Epithelial cell of esophagus (primary cell): Measurements from ENCODE around the gene RSRC2.

Source experiments
- DNase-seq: peaks from one replicate; pipeline ENCODE4 v3.0.0; 2010; ENCODE audit warnings: low read depth
- H3K4me3 ChIP-seq: 2 replicates; pipeline ENCODE4 v1.5.1; 2011; ENCODE audit warnings: mild to moderate bottlenecking, low read length, control low read depth
- CTCF ChIP-seq: IDR thresholded peaks from 2 replicates; pipeline ENCODE4 v1.5.1; 2011; ENCODE audit warnings: low read depth, mild to moderate bottlenecking, low read length, control low read depth, inconsistent platforms; ENCODE audit not compliant: insufficient read depth; ENCODE audit errors: missing control alignments

Gene RSRC2

GRCh38 chr12:122506393-122506938, 20.3 kb downstream of the RSRC2 start:
- no peak for DNase-seq
- H3K4me3 ChIP-seq: no peak overlapping the region
- no peak for TF ChIP-seq CTCF

GRCh38 chr12:122505419-122506051, 21.2 kb downstream of the RSRC2 start:
- H3K4me3 ChIP-seq: no peak overlapping the region
- no peak for TF ChIP-seq CTCF
- no peak for DNase-seq

- no peak for TF ChIP-seq CTCF
- DNase-seq: no peak
- no peak overlapping the region for H3K4me3 ChIP-seq
Measured at GRCh38 chr12:122503783-122504590, 22.7 kb downstream of the RSRC2 start.

GRCh38 chr12:122503147-122503751, 23.5 kb downstream of the RSRC2 start:
- no peak for DNase-seq
- no peak overlapping the region for H3K4me3 ChIP-seq
- no peak for TF ChIP-seq CTCF

GRCh38 chr12:122501489-122501989, 25.2 kb downstream of the RSRC2 start:
- TF ChIP-seq CTCF: no peak
- no peak for DNase-seq
- H3K4me3 ChIP-seq: peak overlapping the region; percentile 32

GRCh38 chr12:122500685-122501488, 25.8 kb downstream of the RSRC2 start, which contains the start of gene ZCCHC8:
ZCCHC8 (minus strand) TSS chr12:122500932; CDS start chr12:122500840, 92 bp downstream.
- H3K4me3 ChIP-seq: peak within 1 kb of the TSS; percentile 82
- DNase-seq: peak; percentile 99
- TF ChIP-seq CTCF: no peak
